PFSK-1 (cell line): Measurements from ENCODE around the gene CLDN14.

ENCODE experiments used
- POLR2AphosphoS5 ChIP-seq: IDR thresholded peaks from 2 replicates; pipeline ENCODE4 v1.6.1; 2012; ENCODE audit warnings: low read depth, mild to moderate bottlenecking, control low read depth, low read length, moderate library complexity
- REST ChIP-seq, 2 experiments: IDR thresholded peaks; 2 replicates each; pipeline versions ENCODE4 v1.6.1 to v1.8.0; 2011 to 2012; ENCODE audit warnings: low read depth in 2 of 2, low read length in 2 of 2, control low read depth in 1 of 2, inconsistent platforms in 1 of 2, mild to moderate bottlenecking in 1 of 2, moderate library complexity in 1 of 2; ENCODE audit not compliant: insufficient read depth in 1 of 2

- TF ChIP-seq POLR2AphosphoS5, result no peak
- TF ChIP-seq REST (IDR thresholded peaks at IDR 0.05; ENCODE audit: insufficient read depth in 1 of 2, low read depth in 2 of 2, low read length in 2 of 2), result no peak
These were observed 56.0 kb downstream of the CLDN14 start for GRCh38 chr21:36423771-36424433.
